Measurements from ENCODE around the gene AGBL5.
A peak's percentile ranks its signal among the peaks of the same experiment; 100 is the strongest.

AGBL5 gene

DNA sequence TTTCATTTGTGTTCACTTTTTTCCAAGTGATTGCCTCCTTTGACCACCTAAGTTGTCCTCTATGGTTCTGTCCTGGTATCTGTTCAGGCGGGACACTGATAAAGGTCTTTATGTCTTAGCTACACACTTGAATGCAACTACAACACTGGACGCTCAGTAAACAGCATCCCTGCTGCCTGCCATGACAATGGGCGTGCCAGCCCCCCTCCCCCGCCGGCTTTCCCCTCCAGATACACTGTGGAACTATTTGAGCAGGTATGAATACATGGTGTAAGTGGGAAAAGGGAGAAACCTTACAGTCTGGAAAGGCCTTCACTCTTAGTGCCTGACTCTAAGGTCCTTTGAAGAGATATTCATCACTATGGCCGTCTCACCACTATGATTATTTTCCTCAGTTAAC is 5.7 kb downstream of the AGBL5 start:
- Histone ChIP-seq H3K36me3 (ENCODE audit: control insufficient read depth in 1 of 2, insufficient read depth in 2 of 2, low read length in 2 of 2) (peaks cover 36 to 64% of the 10 kb centered on the region in 2 donors), H3K4me3 (ENCODE audit: low read depth in 1 of 2, low read length in 2 of 2) (no peak overlapping the region), H3K4me1 (ENCODE audit: control insufficient read depth in 1 of 2, insufficient read depth in 2 of 2, low read length in 2 of 2) (peaks cover 0 to 12% of the 10 kb centered on the region in 2 donors), H3K9me3 (ENCODE audit: control insufficient read depth in 1 of 2, low read length in 2 of 2) (no peaks in the 10 kb centered on the region), H3K27me3 (ENCODE audit: low read depth, low read length) (no peaks in the 10 kb centered on the region), H3K27ac (ENCODE audit: low read length) (no peak overlapping the region)

DNA sequence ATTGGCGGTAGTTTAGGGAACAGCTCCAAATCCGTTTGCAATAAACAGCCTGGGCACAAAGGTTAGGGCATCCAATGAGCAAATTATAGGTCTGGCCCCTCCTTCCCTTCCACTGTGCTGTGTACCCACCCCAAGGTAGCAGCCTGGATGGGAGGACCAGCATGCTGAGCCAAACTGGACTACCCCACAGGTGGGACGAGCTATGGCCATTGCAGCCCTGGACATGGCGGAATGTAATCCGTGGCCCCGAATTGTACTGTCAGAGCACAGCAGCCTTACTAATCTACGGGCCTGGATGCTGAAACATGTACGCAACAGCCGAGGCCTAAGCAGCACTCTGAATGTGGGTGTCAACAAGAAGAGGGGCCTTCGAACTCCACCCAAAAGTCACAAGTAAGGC is 6.7 kb downstream of the AGBL5 start:
- H3K4me1 ChIP-seq (ENCODE audit: control insufficient read depth in 1 of 2, insufficient read depth in 2 of 2, low read length in 2 of 2) = peaks cover 0 to 4% of the 10 kb centered on the region in 2 donors
- peaks cover 41 to 64% of the 10 kb centered on the region in 2 donors for H3K36me3 ChIP-seq (ENCODE audit: control insufficient read depth in 1 of 2, insufficient read depth in 2 of 2, low read length in 2 of 2)
- no peak overlapping the region for H3K4me3 ChIP-seq (ENCODE audit: low read depth in 1 of 2, low read length in 2 of 2)
- H3K27me3 ChIP-seq (ENCODE audit: low read depth, low read length) = no peaks in the 10 kb centered on the region
- H3K9me3 ChIP-seq (ENCODE audit: control insufficient read depth in 1 of 2, low read length in 2 of 2) = no peaks in the 10 kb centered on the region
- H3K27ac ChIP-seq (ENCODE audit: low read length) = no peak overlapping the region

DNA sequence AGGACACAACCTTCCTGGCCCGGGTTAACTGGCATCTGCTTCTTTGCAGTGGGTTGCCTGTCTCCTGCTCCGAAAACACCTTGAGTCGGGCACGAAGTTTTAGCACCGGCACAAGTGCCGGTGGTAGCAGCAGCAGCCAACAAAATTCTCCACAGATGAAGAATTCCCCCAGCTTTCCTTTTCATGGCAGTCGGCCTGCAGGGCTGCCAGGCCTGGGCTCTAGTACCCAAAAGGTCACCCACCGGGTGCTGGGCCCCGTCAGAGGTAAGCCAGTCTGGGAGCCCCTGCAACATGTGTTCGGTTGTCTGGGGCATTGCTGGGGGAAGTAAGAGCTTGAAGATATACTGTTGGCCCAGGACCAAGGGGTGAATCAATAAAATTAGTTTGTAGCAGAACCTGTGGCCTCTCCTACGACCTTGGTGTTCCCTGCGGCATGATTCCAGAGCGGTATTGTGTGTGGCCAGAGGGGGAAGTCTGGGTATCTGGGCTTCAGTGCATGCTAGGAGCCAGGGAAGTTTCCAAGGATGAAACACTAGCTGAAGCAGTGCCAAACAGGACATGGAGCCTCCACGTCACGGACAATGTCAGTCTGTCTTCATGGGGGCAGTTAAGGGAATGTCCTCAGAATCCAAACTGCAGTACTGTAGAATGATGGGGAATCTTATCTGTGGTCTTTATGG is 7.8 kb downstream of the AGBL5 start:
- Histone ChIP-seq H3K4me3 (ENCODE audit: low read depth in 1 of 2, low read length in 2 of 2) (no peak overlapping the region), H3K36me3 (ENCODE audit: control insufficient read depth in 1 of 2, insufficient read depth in 2 of 2, low read length in 2 of 2) (peaks cover 34 to 54% of the 10 kb centered on the region in 2 donors), H3K4me1 (ENCODE audit: control insufficient read depth in 1 of 2, insufficient read depth in 2 of 2, low read length in 2 of 2) (peaks cover 3 to 4% of the 10 kb centered on the region in 2 donors), H3K9me3 (ENCODE audit: control insufficient read depth in 1 of 2, low read length in 2 of 2) (no peaks in the 10 kb centered on the region), H3K27ac (ENCODE audit: low read length) (no peak overlapping the region), H3K27me3 (ENCODE audit: low read depth, low read length) (no peaks in the 10 kb centered on the region)

DNA sequence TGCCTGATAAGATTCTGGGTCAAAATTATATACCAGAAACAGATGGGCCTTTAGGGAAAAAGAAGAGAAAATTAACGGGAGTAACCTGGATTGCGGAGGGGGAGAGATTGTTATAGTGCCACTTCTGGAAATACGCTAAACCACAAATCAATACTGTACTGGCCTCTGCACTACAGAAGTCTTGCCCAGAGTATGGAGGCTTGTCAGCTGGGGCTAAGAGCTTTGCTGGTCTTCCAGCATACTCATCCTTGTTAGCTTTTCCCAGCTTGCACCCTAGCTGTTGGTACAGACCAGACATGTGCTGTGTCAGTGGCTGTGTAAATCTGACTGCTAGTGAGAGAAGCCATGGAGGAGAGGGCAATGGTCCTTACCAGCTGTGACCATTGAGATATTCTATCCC is 8.9 kb downstream of the AGBL5 start:
- H3K27ac ChIP-seq (ENCODE audit: low read length) = no peak overlapping the region
- no peaks in the 10 kb centered on the region for H3K27me3 ChIP-seq (ENCODE audit: low read depth, low read length)

DNA sequence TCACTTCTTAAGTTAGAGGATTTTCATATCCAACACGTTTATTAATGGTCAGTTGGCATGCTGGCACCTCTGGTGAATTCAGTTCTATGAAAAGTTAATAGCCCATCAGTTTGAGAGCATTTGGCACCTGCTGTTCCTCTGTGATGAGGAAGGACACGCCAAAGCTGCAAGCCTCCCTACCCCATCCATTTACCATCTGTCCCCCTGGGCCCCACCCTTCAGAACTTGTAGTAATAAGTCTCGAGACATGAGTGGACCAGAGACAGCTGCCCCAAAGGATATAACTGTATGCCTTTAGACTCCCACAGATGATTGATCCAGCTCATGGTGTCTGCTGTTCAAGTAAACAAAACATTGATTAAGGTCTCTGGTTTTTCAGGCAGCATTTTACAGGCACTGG is 13.7 kb downstream of the AGBL5 start:
- Histone ChIP-seq H3K4me1 (ENCODE audit: control insufficient read depth in 1 of 2, insufficient read depth in 2 of 2, low read length in 2 of 2) (peaks cover 11 to 27% of the 10 kb centered on the region in 2 donors), H3K4me3 (ENCODE audit: low read depth in 1 of 2, low read length in 2 of 2) (no peak overlapping the region), H3K27me3 (ENCODE audit: low read depth, low read length) (no peaks in the 10 kb centered on the region), H3K9me3 (ENCODE audit: control insufficient read depth in 1 of 2, low read length in 2 of 2) (no peaks in the 10 kb centered on the region), H3K36me3 (ENCODE audit: control insufficient read depth in 1 of 2, insufficient read depth in 2 of 2, low read length in 2 of 2) (peaks cover 18 to 33% of the 10 kb centered on the region in 2 donors), H3K27ac (ENCODE audit: low read length) (no peak overlapping the region)

More for the DNA sequence above, 8.9 kb downstream of the AGBL5 start:
- Histone ChIP-seq H3K36me3 (ENCODE audit: control insufficient read depth in 1 of 2, insufficient read depth in 2 of 2, low read length in 2 of 2) (peaks cover 25 to 48% of the 10 kb centered on the region in 2 donors), H3K4me3 (ENCODE audit: low read depth in 1 of 2, low read length in 2 of 2) (no peak overlapping the region), H3K9me3 (ENCODE audit: control insufficient read depth in 1 of 2, low read length in 2 of 2) (no peaks in the 10 kb centered on the region), H3K4me1 (ENCODE audit: control insufficient read depth in 1 of 2, insufficient read depth in 2 of 2, low read length in 2 of 2) (peaks cover 3 to 4% of the 10 kb centered on the region in 2 donors)

DNA sequence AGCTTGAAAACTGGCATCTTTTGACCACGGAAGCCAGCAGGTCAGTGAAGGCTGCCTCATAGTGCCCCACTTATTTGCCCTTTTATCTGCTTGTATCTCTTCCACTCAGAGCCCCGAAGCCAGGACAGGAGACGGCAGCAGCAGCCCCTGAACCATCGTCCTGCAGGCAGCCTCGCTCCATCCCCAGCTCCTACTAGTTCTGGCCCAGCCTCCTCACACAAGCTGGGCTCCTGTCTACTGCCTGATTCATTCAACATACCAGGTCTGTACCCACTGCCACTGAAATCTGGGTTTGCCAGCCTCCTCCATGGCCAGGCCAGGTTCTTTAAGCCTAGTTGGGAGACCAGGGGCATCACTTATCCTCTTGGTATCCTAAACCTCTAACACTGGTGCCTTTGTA is 15.9 kb downstream of the AGBL5 start:
- H3K4me3 ChIP-seq (ENCODE audit: low read depth in 1 of 2, low read length in 2 of 2) = no peak overlapping the region
- no peak overlapping the region for H3K27ac ChIP-seq (ENCODE audit: low read length)
- H3K27me3 ChIP-seq (ENCODE audit: low read depth, low read length) = no peaks in the 10 kb centered on the region
- no peaks in the 10 kb centered on the region for H3K9me3 ChIP-seq (ENCODE audit: control insufficient read depth in 1 of 2, low read length in 2 of 2)
- H3K36me3 ChIP-seq (ENCODE audit: control insufficient read depth in 1 of 2, insufficient read depth in 2 of 2, low read length in 2 of 2) = peaks cover 18 to 29% of the 10 kb centered on the region in 2 donors
- H3K4me1 ChIP-seq (ENCODE audit: control insufficient read depth in 1 of 2, insufficient read depth in 2 of 2, low read length in 2 of 2) = peaks cover 15 to 37% of the 10 kb centered on the region in 2 donors

DNA sequence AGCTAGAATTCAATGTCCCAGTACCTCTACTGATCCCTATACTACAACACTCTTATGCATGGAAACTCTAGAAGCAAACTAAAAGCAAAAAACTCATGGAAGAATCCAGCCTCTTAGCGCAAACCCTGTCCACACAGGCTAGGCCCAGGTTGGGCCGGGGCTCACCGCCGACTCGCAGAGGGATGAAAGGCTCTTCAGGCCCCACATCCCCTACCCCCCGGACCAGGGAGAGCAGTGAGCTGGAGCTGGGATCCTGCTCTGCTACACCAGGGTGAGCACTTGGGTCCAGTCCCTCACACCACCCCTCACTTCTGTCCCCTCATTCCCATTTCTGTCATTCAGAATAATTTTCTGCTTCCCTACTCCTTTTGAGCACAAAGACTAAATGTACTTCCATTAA is 18.0 kb downstream of the AGBL5 start:
- no peak overlapping the region for H3K4me3 ChIP-seq (ENCODE audit: low read depth in 1 of 2, low read length in 2 of 2)
- no peaks in the 10 kb centered on the region for H3K9me3 ChIP-seq (ENCODE audit: control insufficient read depth in 1 of 2, low read length in 2 of 2)
- no peak overlapping the region for H3K27ac ChIP-seq (ENCODE audit: low read length)
- H3K4me1 ChIP-seq (ENCODE audit: control insufficient read depth in 1 of 2, insufficient read depth in 2 of 2, low read length in 2 of 2) = peaks cover 18 to 57% of the 10 kb centered on the region in 2 donors
- no peaks in the 10 kb centered on the region for H3K27me3 ChIP-seq (ENCODE audit: low read depth, low read length)
- peaks cover 13 to 29% of the 10 kb centered on the region in 2 donors for H3K36me3 ChIP-seq (ENCODE audit: control insufficient read depth in 1 of 2, insufficient read depth in 2 of 2, low read length in 2 of 2)

DNA sequence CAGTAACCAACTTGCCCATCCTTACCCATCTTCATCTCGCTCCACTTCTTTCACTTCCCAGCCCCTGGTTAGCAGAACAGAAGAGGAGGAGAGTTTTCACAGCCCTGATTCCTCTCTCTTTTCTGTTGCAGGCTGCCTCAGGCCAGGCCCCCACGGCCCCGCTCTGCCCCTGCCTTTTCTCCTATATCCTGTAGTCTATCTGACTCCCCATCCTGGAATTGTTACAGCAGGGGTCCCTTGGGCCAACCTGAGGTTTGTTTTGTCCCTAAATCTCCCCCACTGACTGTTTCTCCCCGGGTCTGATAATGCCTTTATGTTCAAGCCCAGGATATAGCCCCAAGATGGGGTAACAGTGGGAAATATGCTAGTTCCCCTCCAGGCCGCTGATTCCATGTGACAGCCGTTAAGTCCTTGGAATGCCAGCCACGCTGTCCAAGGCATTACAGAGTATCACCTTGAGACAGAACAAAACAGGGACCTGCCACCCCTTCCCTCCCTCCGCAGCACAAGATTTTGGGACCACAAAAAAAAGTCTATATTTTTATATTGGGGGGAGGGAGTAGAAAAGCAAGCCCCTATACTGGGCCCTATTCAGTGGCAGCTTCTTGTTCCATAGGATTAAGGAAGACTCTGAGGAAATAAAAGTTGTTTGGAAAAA is 18.6 kb downstream of the AGBL5 start:
- Histone ChIP-seq H3K27ac (ENCODE audit: low read length) (peak overlapping the region; percentile 90), H3K4me1 (ENCODE audit: control insufficient read depth in 1 of 2, insufficient read depth in 2 of 2, low read length in 2 of 2) (peaks cover 23 to 64% of the 10 kb centered on the region in 2 donors), H3K36me3 (ENCODE audit: control insufficient read depth in 1 of 2, insufficient read depth in 2 of 2, low read length in 2 of 2) (peaks cover 13 to 27% of the 10 kb centered on the region in 2 donors)

DNA sequence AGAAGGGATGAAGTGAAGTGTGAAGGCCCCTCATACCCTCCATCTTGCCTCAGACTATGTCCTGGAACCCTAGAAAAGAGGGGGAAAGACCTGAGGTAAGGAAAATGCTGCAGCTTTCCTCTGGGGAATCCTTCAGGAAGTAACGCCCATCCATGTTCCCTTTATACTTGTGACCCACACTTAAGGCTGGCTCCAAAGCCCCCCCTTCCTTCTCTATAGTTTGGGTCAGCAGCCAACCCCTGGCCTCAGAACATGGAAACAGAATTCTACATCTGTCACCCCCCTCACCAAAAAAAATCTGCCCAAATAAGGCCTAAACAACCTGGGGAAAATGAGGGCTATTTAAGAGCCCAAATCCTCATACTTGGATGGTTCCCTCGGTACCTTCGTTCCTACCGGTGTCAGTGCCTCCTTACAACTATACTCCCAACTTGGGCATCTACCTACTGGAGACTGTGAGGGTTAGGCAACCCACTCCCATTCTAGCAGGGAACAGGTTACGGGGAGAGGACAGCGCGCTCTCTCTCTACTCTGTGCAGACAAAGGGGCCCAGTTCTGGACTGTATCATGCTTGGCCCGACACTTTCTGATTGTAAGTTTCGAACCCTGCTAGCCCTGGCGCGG is 19.3 kb downstream of the AGBL5 start:
- Histone ChIP-seq H3K4me3 (ENCODE audit: low read depth in 1 of 2, low read length in 2 of 2) (peak overlapping the region; percentile 97 to 98), H3K36me3 (ENCODE audit: control insufficient read depth in 1 of 2, insufficient read depth in 2 of 2, low read length in 2 of 2) (peaks cover 8 to 23% of the 10 kb centered on the region in 2 donors), H3K4me1 (ENCODE audit: control insufficient read depth in 1 of 2, insufficient read depth in 2 of 2, low read length in 2 of 2) (peaks cover 23 to 70% of the 10 kb centered on the region in 2 donors), H3K27me3 (ENCODE audit: low read depth, low read length) (no peaks in the 10 kb centered on the region), H3K9me3 (ENCODE audit: control insufficient read depth in 1 of 2, low read length in 2 of 2) (no peaks in the 10 kb centered on the region), H3K27ac (ENCODE audit: low read length) (peak overlapping the region; percentile 90)

More for the DNA sequence above, 18.6 kb downstream of the AGBL5 start:
- Histone ChIP-seq H3K27me3 (ENCODE audit: low read depth, low read length) (no peaks in the 10 kb centered on the region), H3K4me3 (ENCODE audit: low read depth in 1 of 2, low read length in 2 of 2) (peak overlapping the region; percentile 97 to 98), H3K9me3 (ENCODE audit: control insufficient read depth in 1 of 2, low read length in 2 of 2) (no peaks in the 10 kb centered on the region)

DNA sequence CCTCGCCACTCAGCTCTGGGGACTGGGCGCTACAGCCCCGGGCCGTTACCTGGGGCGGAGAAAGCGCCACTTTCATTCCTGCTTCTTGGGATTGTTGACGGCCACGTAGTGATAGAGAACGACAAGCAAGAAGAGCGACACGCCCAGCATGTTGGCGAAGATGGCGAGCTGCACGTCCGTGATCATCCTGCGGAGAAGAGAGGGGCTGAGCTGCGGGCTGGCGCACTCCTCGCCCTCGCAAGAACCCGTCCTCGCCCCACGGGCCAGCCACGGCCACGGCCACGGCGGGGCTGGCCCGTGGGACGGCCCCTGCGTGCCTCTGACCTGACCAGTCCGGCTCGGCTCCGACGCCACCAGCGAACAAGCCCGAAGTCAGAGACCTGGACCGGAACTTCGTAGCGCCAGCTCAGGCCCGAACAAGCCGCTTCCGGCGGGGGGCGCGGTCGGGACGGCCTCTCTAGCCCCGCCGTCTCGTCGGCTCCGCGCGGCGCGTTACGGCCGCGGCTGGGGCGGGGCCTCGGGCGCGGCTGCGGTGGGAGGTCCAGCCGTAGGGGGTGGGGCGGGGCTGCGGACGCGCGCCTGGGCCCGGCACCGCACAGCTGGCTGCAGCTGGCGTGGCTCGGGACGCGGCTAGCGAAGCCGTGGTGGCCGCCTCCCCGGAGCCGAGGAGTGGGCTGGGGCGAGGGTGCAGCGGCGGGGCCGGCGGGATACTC is 20.0 kb downstream of the AGBL5 start, which contains the start of gene OST4:
Gene OST4 (minus strand): TSS at position 378 of the 713 bp plus-strand sequence.
- Histone ChIP-seq H3K36me3 (ENCODE audit: control insufficient read depth in 1 of 2, insufficient read depth in 2 of 2, low read length in 2 of 2) (peaks cover 8 to 23% of the 10 kb centered on the region in 2 donors), H3K4me3 (ENCODE audit: low read depth in 1 of 2, low read length in 2 of 2) (peak within 1 kb of the TSS; percentile 97 to 98), H3K27ac (ENCODE audit: low read length) (peak within 1 kb of the TSS; percentile 90), H3K9me3 (ENCODE audit: control insufficient read depth in 1 of 2, low read length in 2 of 2) (no peaks in the 10 kb centered on the region), H3K27me3 (ENCODE audit: low read depth, low read length) (no peaks in the 10 kb centered on the region), H3K4me1 (ENCODE audit: control insufficient read depth in 1 of 2, insufficient read depth in 2 of 2, low read length in 2 of 2) (peaks cover 23 to 73% of the 10 kb centered on the region in 2 donors)

All from muscle layer of duodenum (tissue), 2 donors.